Activated CD4-positive, alpha-beta memory T cell treated with anti-CD3 and anti-CD28 coated beads, Interleukin-2, amount 10 ng/mL, durations not matched to agents 7 days and 5 days (primary cell): Measurements from ENCODE around the gene NRGN. TPM values are rescaled to one million over a fixed set of nuclear protein-coding genes. Genes with fewer than 3 reads are reported as not detected.

ENCODE experiments used
- CTCF ChIA-PET: fragments of 350-600 bp; sonication (Branson Sonifier 250); formaldehyde crosslinking; loops from one replicate; lab custom pipeline; 2021; ENCODE audit warnings: antibody characterized with exemption, inconsistent platforms; lab: Charles Lee
- POLR2A ChIA-PET: fragments of 350-600 bp; sonication (Branson Sonifier 250); formaldehyde crosslinking; loops from one replicate; lab custom pipeline; 2021; ENCODE audit warnings: antibody characterized with exemption; lab: Charles Lee
- DNase-seq: peaks from one replicate; pipeline ENCODE4 v3.0.0-alpha.2; 2020
- H3K27ac Mint-ChIP-seq: one replicate; pipeline ENCODE4 v1.8.0; 2021; ENCODE audit warnings: mild to moderate bottlenecking, mixed read lengths
- H3K27me3 Mint-ChIP-seq: one replicate; pipeline ENCODE4 v1.8.0; 2021; ENCODE audit warnings: mixed read lengths
- H3K36me3 Mint-ChIP-seq: one replicate; pipeline ENCODE4 v1.8.0; 2021; ENCODE audit warnings: low read depth, mixed read lengths
- H3K4me1 Mint-ChIP-seq: one replicate; pipeline ENCODE4 v1.8.0; 2021; ENCODE audit warnings: mixed read lengths
- H3K4me3 Mint-ChIP-seq: one replicate; pipeline ENCODE4 v1.8.0; 2021; ENCODE audit warnings: mild to moderate bottlenecking, mixed read lengths
- H3K9me3 Mint-ChIP-seq: one replicate; pipeline ENCODE4 v1.8.0; 2021; ENCODE audit warnings: mixed read lengths
- total RNA-seq, 2 experiments: library from RNA; stranded (reverse); gene quantifications; one replicate each; pipeline ENCODE4 v1.2.3, GENCODE V29; 2021

The NRGN gene
- total RNA-seq, 2 experiments from 2014 or later: 7.3 to 8.4 TPM

- H3K4me1 Mint-ChIP-seq: no peaks in the 10 kb centered on the region
- H3K27me3 Mint-ChIP-seq: peaks cover 53% of the 10 kb centered on the region
- no peaks in the 10 kb centered on the region for H3K9me3 Mint-ChIP-seq
- no peak overlapping the region for H3K27ac Mint-ChIP-seq
- POLR2A ChIA-PET: no interaction called here
- H3K4me3 Mint-ChIP-seq: no peak overlapping the region
- DNase-seq: no peak
- CTCF ChIA-PET: interaction anchor here (0.7 kb wide), 1 partner anchor 21 kb away, joined by 3 read pairs; no protein-coding TSS in a partner anchor
- no peaks in the 10 kb centered on the region for H3K36me3 Mint-ChIP-seq
These were observed 14.6 kb upstream of the NRGN start for GRCh38 chr11:124724979-124725718.

- no peak for DNase-seq
- no peaks in the 10 kb centered on the region for H3K4me1 Mint-ChIP-seq
- H3K4me3 Mint-ChIP-seq: no peak overlapping the region
- ChIA-PET POLR2A (no interaction called here), CTCF (interaction anchor here (0.7 kb wide), 1 partner anchor 20 kb away, joined by 3 read pairs; no protein-coding TSS in a partner anchor)
- H3K27me3 Mint-ChIP-seq: peaks cover 49% of the 10 kb centered on the region
- H3K27ac Mint-ChIP-seq: no peak overlapping the region
- no peaks in the 10 kb centered on the region for H3K9me3 Mint-ChIP-seq
- no peaks in the 10 kb centered on the region for H3K36me3 Mint-ChIP-seq
These were observed 14.0 kb upstream of the NRGN start for GRCh38 chr11:124725719-124726105.

DNA sequence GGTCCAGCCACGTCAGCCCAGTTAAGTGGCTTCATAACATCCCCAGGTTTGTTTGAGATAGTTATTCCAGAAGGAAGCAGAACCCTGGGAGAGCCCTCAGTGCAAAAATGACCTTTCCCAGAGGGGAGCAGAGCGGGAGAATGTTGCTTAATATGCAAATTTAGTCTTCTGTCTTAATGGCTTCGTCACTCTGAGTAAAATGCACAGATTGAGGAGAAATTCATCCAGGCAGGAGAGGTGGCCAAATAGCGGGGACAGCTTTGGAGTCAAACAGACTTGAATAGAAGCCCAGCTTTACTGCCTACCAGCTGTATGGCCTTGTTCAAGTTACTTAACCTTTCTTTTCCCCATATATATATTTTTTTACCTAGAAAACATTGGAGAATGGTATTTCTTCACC, 12.3 kb upstream of the NRGN start:
- CTCF ChIA-PET: no interaction called here
- Mint-ChIP-seq H3K4me3 (no peak overlapping the region), H3K36me3 (no peaks in the 10 kb centered on the region), H3K27me3 (peaks cover 33% of the 10 kb centered on the region), H3K4me1 (no peaks in the 10 kb centered on the region), H3K9me3 (no peaks in the 10 kb centered on the region), H3K27ac (no peak overlapping the region)
- POLR2A ChIA-PET: no interaction called here
- DNase-seq: no peak

DNA sequence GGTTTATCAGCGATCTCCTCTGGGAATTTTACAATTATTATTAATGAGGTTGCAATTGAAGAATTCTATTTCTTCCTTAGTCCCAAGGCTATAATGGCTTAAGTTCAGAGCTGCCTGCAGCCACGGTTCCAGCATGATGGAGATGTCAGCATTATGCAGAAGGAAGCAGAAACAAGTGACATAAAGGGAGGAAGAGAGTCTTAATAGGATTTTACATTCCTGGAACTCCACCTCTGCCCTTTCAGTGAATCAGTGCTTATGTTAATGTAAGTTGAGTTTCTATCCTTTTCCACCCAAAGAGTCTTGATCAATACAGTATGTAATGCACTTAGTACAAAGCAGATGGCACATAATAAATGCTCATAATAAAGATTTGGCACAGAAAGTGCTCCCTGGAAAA, 11.6 kb upstream of the NRGN start:
- H3K4me1 Mint-ChIP-seq: no peaks in the 10 kb centered on the region
- H3K27ac Mint-ChIP-seq: no peak overlapping the region
- CTCF ChIA-PET: no interaction called here
- peaks cover 26% of the 10 kb centered on the region for H3K27me3 Mint-ChIP-seq
- DNase-seq: no peak
- no peaks in the 10 kb centered on the region for H3K36me3 Mint-ChIP-seq
- no peaks in the 10 kb centered on the region for H3K9me3 Mint-ChIP-seq
- H3K4me3 Mint-ChIP-seq: no peak overlapping the region
- POLR2A ChIA-PET: no interaction called here

DNA sequence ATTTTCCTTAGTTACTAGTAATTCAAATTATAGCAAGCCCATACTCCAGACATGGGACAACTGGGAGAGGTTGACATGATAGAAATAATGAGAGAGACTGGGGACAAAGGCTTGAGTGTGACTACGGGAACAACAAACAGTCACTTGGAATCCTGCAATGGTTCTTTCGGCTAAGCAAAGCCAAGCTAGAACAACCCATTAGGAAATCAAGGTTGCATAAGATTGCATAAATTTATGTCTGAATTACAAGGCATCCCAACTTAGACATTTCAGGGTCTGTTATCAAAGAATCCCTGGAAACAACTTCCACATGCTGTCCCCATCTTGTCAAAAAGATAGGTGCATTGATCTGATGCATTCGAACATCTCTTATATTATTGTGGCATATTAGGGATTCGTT, 10.2 kb upstream of the NRGN start:
- CTCF ChIA-PET: no interaction called here
- peaks cover 17% of the 10 kb centered on the region for H3K27me3 Mint-ChIP-seq
- POLR2A ChIA-PET: no interaction called here
- no peak overlapping the region for H3K4me3 Mint-ChIP-seq
- H3K9me3 Mint-ChIP-seq: no peaks in the 10 kb centered on the region
- H3K36me3 Mint-ChIP-seq: no peaks in the 10 kb centered on the region
- H3K4me1 Mint-ChIP-seq: no peaks in the 10 kb centered on the region
- no peak for DNase-seq
- H3K27ac Mint-ChIP-seq: no peak overlapping the region

GRCh38 chr11:124732230-124732629, 7.5 kb upstream of the NRGN start:
- Mint-ChIP-seq H3K9me3 (no peaks in the 10 kb centered on the region), H3K4me1 (no peaks in the 10 kb centered on the region), H3K4me3 (no peak overlapping the region), H3K36me3 (no peaks in the 10 kb centered on the region), H3K27me3 (peaks cover 14% of the 10 kb centered on the region), H3K27ac (no peak overlapping the region)
- CTCF ChIA-PET: interaction anchor here (1.2 kb wide), 1 partner anchor 62 kb away, joined by 4 read pairs; no protein-coding TSS in a partner anchor
- POLR2A ChIA-PET: no interaction called here
- no peak for DNase-seq

DNA sequence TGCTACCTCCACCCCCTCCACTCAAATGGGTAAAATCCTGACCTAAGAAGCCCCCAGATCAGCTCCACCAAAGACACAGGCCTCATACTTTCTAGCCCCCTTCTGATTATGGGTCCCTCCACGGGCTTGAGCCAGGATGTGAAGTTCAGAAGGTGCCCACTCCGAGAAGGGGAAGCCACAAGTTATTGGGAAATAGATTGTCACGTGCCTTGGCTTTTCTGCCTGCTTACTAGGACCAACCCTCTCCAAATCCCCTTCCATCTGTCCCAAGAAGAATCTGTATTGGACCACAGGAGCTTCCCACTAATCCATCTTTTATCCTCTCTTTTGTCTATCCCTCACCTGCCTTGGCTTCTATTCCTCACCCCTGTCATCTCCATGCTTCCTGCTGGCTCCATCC, 3.0 kb upstream of the NRGN start:
- no peaks in the 10 kb centered on the region for H3K9me3 Mint-ChIP-seq
- H3K27me3 Mint-ChIP-seq: peaks cover 33% of the 10 kb centered on the region
- no peak overlapping the region for H3K4me3 Mint-ChIP-seq
- peaks cover 14% of the 10 kb centered on the region for H3K4me1 Mint-ChIP-seq
- no peak overlapping the region for H3K27ac Mint-ChIP-seq
- CTCF ChIA-PET: interaction anchor here (1.0 to 1.1 kb wide), 2 partner anchors 10 to 67 kb away, joined by 3 to 4 read pairs; no protein-coding TSS in a partner anchor
- no peaks in the 10 kb centered on the region for H3K36me3 Mint-ChIP-seq
- POLR2A ChIA-PET: no interaction called here
- DNase-seq: no peak

DNA sequence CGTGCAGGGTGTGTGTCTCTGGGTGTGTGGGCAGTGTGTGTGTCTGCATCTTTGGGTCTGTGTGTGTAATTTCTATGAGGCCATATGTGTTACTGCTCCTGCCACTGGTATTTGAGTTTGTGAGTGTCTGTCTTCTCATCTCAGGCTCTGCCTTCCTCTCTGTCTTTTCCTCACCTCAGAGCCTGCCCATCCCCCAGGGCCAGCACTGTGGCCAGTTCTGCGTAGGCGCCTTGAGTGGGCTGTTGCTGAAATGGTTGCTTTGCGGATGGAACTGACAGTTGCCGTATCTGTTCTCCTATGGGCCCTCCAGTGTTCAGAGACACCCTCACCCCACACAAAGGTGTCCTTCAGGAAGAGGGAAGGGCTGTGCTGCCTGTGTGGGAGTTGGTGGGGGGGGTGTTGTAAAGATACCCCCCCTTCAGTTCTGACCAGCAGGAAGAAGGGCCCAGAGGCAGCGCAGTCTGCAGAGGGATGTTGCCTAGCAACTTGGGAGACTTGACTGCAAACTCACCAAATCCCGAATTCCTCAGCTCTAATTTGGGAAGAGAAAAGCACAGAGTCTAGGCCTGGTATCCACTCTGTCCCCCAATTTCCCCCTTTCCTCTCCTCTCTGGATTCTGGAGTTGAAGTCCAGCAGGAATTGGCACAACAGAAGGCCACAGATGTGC, 2.0 kb upstream of the NRGN start:
- H3K27me3 Mint-ChIP-seq: peaks cover 35% of the 10 kb centered on the region
- CTCF ChIA-PET: no interaction called here
- no peak for DNase-seq

GRCh38 chr11:124738713-124739478, 846 bp upstream of the NRGN start:
- H3K4me3 Mint-ChIP-seq: peak overlapping the region; percentile 77
- ChIA-PET POLR2A (interaction anchor here (1.0 to 2.8 kb wide), 2 partner anchors 24 to 65 kb away, joined by 6 to 11 read pairs; partner anchors contain the start of genes SIAE and SPA17), CTCF (interaction anchor here (1.1 to 1.4 kb wide), 2 partner anchors 24 to 98 kb away, joined by 4 to 6 read pairs; no protein-coding TSS in a partner anchor)
- peaks cover 14% of the 10 kb centered on the region for H3K4me1 Mint-ChIP-seq
- H3K36me3 Mint-ChIP-seq: no peaks in the 10 kb centered on the region
- H3K27me3 Mint-ChIP-seq: peaks cover 39% of the 10 kb centered on the region
- no peak for DNase-seq
- no peak overlapping the region for H3K27ac Mint-ChIP-seq
- no peaks in the 10 kb centered on the region for H3K9me3 Mint-ChIP-seq

More for the DNA sequence above, 2.0 kb upstream of the NRGN start:
- H3K27ac Mint-ChIP-seq: no peak overlapping the region
- no peaks in the 10 kb centered on the region for H3K36me3 Mint-ChIP-seq
- H3K4me1 Mint-ChIP-seq: peaks cover 14% of the 10 kb centered on the region
- no peaks in the 10 kb centered on the region for H3K9me3 Mint-ChIP-seq
- POLR2A ChIA-PET: no interaction called here
- H3K4me3 Mint-ChIP-seq: no peak overlapping the region

DNA sequence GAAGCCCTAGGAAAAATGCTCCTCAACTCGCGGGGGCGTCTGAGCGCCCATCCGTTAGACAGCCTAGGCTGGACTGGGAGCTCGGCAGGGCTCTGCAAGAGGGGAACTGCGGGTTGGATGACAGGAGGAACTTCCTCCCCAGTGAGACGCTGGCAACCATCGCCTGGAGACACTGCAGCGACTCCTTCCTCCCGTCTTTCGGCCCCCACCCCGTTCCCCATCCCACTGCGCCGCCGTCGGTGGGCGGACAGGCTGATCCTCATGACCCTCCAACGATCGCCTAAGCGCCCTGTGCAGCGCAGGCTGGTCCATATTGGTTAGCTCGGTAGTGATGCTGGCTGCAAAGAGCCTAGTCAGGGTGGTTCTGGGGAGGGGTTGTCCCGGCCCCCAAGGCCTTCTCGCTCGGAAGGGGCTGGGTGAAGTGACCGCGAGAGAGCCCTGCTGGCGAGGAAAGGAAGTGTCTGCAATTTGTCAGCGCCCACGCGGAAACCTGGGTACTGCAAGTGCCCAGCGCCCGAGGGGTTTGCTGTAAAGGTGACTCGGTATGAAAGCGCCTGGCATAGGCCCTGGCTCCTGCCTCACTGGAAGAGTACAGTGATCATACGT, 638 bp downstream of the NRGN start:
- H3K4me3 Mint-ChIP-seq: peak overlapping the region; percentile 77
- no peak overlapping the region for H3K27ac Mint-ChIP-seq
- H3K4me1 Mint-ChIP-seq: peaks cover 18% of the 10 kb centered on the region
- no peaks in the 10 kb centered on the region for H3K9me3 Mint-ChIP-seq
- no peaks in the 10 kb centered on the region for H3K36me3 Mint-ChIP-seq
- DNase-seq: peak; percentile 54
- peaks cover 35% of the 10 kb centered on the region for H3K27me3 Mint-ChIP-seq
- POLR2A ChIA-PET: interaction anchor here (0.9 to 2.8 kb wide), 3 partner anchors 17 to 67 kb away, joined by 3 to 11 read pairs (median 6); partner anchors contain the start of genes SIAE and SPA17
- CTCF ChIA-PET: interaction anchor here (0.6 to 1.8 kb wide), 8 partner anchors 10 to 1591 kb away, joined by 3 to 7 read pairs (median 4); no protein-coding TSS in a partner anchor

GRCh38 chr11:124742555-124742954, 2.8 kb downstream of the NRGN start:
- Mint-ChIP-seq H3K4me3 (no peak overlapping the region), H3K27me3 (peaks cover 29% of the 10 kb centered on the region), H3K36me3 (no peaks in the 10 kb centered on the region), H3K4me1 (peaks cover 23% of the 10 kb centered on the region), H3K9me3 (no peaks in the 10 kb centered on the region), H3K27ac (no peak overlapping the region)
- DNase-seq: no peak
- ChIA-PET POLR2A (no interaction called here), CTCF (interaction anchor here (0.8 to 5.8 kb wide), 6 partner anchors 8 to 119 kb away, joined by 3 to 60 read pairs (median 5); partner anchors contain the start of gene ESAM)

DNA sequence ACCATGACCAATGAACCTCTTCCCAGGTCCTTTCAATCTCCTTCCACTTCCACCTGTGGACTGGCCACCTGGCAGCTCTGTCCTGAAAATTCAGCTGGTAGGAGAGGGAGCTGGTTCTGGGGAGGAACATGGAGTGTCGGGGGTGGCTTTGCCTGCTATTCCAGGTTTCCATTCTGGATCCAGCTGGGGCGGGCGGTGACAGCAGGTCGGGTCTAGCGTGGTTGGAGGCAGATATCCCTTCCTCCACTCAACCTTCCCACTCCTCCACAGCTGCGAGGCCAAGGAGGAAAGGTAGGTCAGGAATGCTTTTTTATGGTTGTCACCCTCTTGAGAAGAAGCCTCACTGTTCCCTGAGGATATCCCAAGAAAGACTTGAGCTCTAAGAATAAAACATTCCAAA, 3.3 kb downstream of the NRGN start:
- H3K4me3 Mint-ChIP-seq: no peak overlapping the region
- H3K36me3 Mint-ChIP-seq: no peaks in the 10 kb centered on the region
- ChIA-PET CTCF (interaction anchor here (0.8 to 5.8 kb wide), 5 partner anchors 9 to 116 kb away, joined by 3 to 60 read pairs (median 7); partner anchors contain the start of gene ESAM), POLR2A (no interaction called here)
- peaks cover 25% of the 10 kb centered on the region for H3K4me1 Mint-ChIP-seq
- H3K9me3 Mint-ChIP-seq: no peaks in the 10 kb centered on the region
- H3K27me3 Mint-ChIP-seq: peaks cover 29% of the 10 kb centered on the region
- no peak for DNase-seq
- no peak overlapping the region for H3K27ac Mint-ChIP-seq
